B cell (primary cell): ENCODE results near the gene MYO16. TPM values are rescaled to one million over a fixed set of nuclear protein-coding genes. Genes with fewer than 3 reads are reported as not detected.

ENCODE experiments used
- ATAC-seq: fragments of 200-7000 bp; cut with Tn5 transposase; one replicate; pipeline ENCODE4 v1.10.0; 2021; ENCODE audit warnings: low read depth, mild to moderate bottlenecking, moderate number of reproducible peaks, moderate library complexity
- CTCF ChIA-PET: fragments of 350-600 bp; sonication (Branson Sonifier 250); formaldehyde crosslinking; loops from one replicate; lab custom pipeline; 2021; ENCODE audit warnings: antibody characterized with exemption, inconsistent platforms; lab: Charles Lee
- POLR2A ChIA-PET: fragments of 350-600 bp; sonication (Branson Sonifier 250); formaldehyde crosslinking; loops from one replicate; lab custom pipeline; 2021; ENCODE audit warnings: antibody characterized with exemption; lab: Charles Lee
- DNase-seq: peaks from one replicate; pipeline ENCODE4 v3.0.0; 2013
- H2AFZ ChIP-seq: 2 replicates; pipeline ENCODE4 v1.6.1; 2012; ENCODE audit warnings: mild to moderate bottlenecking, low read depth, low read length; ENCODE audit not compliant: insufficient read depth, poor library complexity, severe bottlenecking
- H3K27ac ChIP-seq, 2 donors: 1 replicate in 1 of 2; 2 replicates in 1 of 2; pipeline ENCODE4 v1.5.1; 2012 to 2013; ENCODE audit warnings: low read length in 2 of 2, mild to moderate bottlenecking in 2 of 2, moderate library complexity in 1 of 2
- H3K27me3 ChIP-seq, 4 experiments: fragments of 200-600 bp in 1 of 4; sonication (generic) in 1 of 4; replicated peaks in 1 of 4; 1 replicate in 2 of 4; 2 replicates in 2 of 4; pipeline versions ENCODE4 v1.6.1 to v1.7.0; 2013 to 2016; ENCODE audit warnings: low read length in 3 of 4, mild to moderate bottlenecking in 2 of 4, mixed read lengths in 1 of 4, moderate library complexity in 1 of 4; ENCODE audit not compliant: insufficient read depth in 4 of 4, control insufficient read depth in 3 of 4; ENCODE audit errors: control extremely low read depth in 1 of 4
- H3K36me3 ChIP-seq, 2 experiments: replicated peaks in 1 of 2; 1 replicate in 1 of 2; 2 replicates in 1 of 2; pipeline versions ENCODE4 v1.6.1 to v1.7.1; 2013; ENCODE audit warnings: low read length in 1 of 2; ENCODE audit not compliant: insufficient read depth in 2 of 2, control insufficient read depth in 1 of 2; ENCODE audit errors: control extremely low read depth in 1 of 2, extremely low read depth in 1 of 2
- H3K4me1 ChIP-seq, 2 donors: fragments of 200-600 bp in 1 of 2; sonication (generic) in 1 of 2; 1 replicate in 1 of 2; 2 replicates in 1 of 2; pipeline versions ENCODE4 v1.5.1 to v1.6.1; 2013 to 2017; ENCODE audit warnings: low read length in 2 of 2; ENCODE audit not compliant: control insufficient read depth in 2 of 2, insufficient read depth in 2 of 2
- H3K4me2 ChIP-seq: replicated peaks from 2 replicates; pipeline ENCODE3; 2012; ENCODE audit warnings: mild to moderate bottlenecking, low read depth, low read length; ENCODE audit not compliant: poor library complexity, severe bottlenecking
- H3K4me3 ChIP-seq, 5 experiments: fragments of 200-600 bp in 1 of 5; sonication (generic) in 1 of 5; 1 replicate in 3 of 5; 2 replicates in 2 of 5; pipeline versions ENCODE4 v1.5.1 to v1.7.0; 2011 to 2016; ENCODE audit warnings: low read length in 4 of 5, mild to moderate bottlenecking in 4 of 5, low read depth in 2 of 5, control low read depth in 1 of 5, moderate library complexity in 1 of 5; ENCODE audit not compliant: insufficient read depth in 1 of 5; ENCODE audit errors: control extremely low read depth in 1 of 5, extremely low read depth in 1 of 5
- H3K79me2 ChIP-seq: fragments of 200-600 bp; sonication (generic); one replicate; pipeline ENCODE4 v1.6.0; 2016; ENCODE audit warnings: low read length; ENCODE audit not compliant: control insufficient read depth, insufficient read depth
- H3K9ac ChIP-seq: fragments of 200-600 bp; sonication (generic); 2 replicates; pipeline ENCODE4 v1.6.1; 2017; ENCODE audit warnings: mild to moderate bottlenecking, low read length, moderate library complexity
- H3K9me3 ChIP-seq, 3 donors: one replicate each; pipeline versions ENCODE4 v1.6.1 to v1.7.1; 2013; ENCODE audit warnings: low read length in 2 of 3; ENCODE audit not compliant: control insufficient read depth in 2 of 3, insufficient read depth in 1 of 3; ENCODE audit errors: control extremely low read depth in 1 of 3
- H4K20me1 ChIP-seq: 2 replicates; pipeline ENCODE4 v1.6.0; 2012; ENCODE audit warnings: mild to moderate bottlenecking, low read length; ENCODE audit not compliant: insufficient read depth, control insufficient read depth, poor library complexity, severe bottlenecking
- H3K27ac Mint-ChIP-seq: one replicate; pipeline ENCODE4 v1.8.0; 2021; ENCODE audit warnings: mixed read lengths
- H3K27me3 Mint-ChIP-seq: one replicate; pipeline ENCODE4 v1.8.0; 2021; ENCODE audit warnings: mixed read lengths
- H3K4me1 Mint-ChIP-seq: one replicate; pipeline ENCODE4 v1.8.0; 2021; ENCODE audit warnings: mixed read lengths
- H3K4me3 Mint-ChIP-seq: one replicate; pipeline ENCODE4 v1.8.0; 2021; ENCODE audit warnings: mixed read lengths
- H3K9me3 Mint-ChIP-seq: one replicate; pipeline ENCODE4 v1.8.0; 2022; ENCODE audit warnings: mixed read lengths; ENCODE audit not compliant: insufficient read depth
- CTCF ChIP-seq: fragments of 200-600 bp; IDR thresholded peaks from one replicate; pipeline ENCODE4 v1.8.0; 2022; ENCODE audit warnings: antibody characterized with exemption, mild to moderate bottlenecking
- EZH2 ChIP-seq: IDR thresholded peaks from 2 replicates; pipeline ENCODE4 v1.6.1; 2012; ENCODE audit warnings: borderline replicate concordance, low read depth, mild to moderate bottlenecking, moderate library complexity, low read length; ENCODE audit not compliant: insufficient read depth, poor library complexity, severe bottlenecking
- WGBS: methylation state at CpG from one replicate; pipeline ENCODE4 v1.1.5; 2013; ENCODE audit warnings: missing lambda C conversion rate; ENCODE audit not compliant: insufficient coverage; 5-methylcytosine and 5-hydroxymethylcytosine counted together
- intact Hi-C: fragments of 100-400 bp; cut with micrococcal nuclease; formaldehyde crosslinking; loops from one replicate; pipeline ENCODE4 v1.10.0; 2022
- polyA plus RNA-seq: library from polyadenylated mRNA; depleted of rRNA; stranded (reverse); fragments of >200 nt; gene quantifications from 2 replicates; pipeline ENCODE4 v1.2.3, GENCODE V29; 2012
- total RNA-seq, 2 donors: library from RNA; stranded (reverse); fragments of 120-200 nt in 1 of 2; gene quantifications; 1 replicate in 1 of 2; 2 replicates in 1 of 2; pipeline versions ENCODE4 v1.2.3 to v1.2.4, GENCODE V29; 2013 to 2022

Gene MYO16
- total and polyA plus RNA-seq, 2 donors (not counting 1 experiment from before 2014, with no cell fraction given) = not detected

- H3K4me3 Mint-ChIP-seq = no peak overlapping the region
- intact Hi-C loops = no loop called here
- CTCF ChIA-PET = interaction anchor here (0.8 kb wide), 1 partner anchor 21 kb away, joined by 3 read pairs; no protein-coding TSS in a partner anchor
These were observed 310.7 kb downstream of the MYO16 start for GRCh38 chr13:108940121-108940520.

GRCh38 chr13:108943842-108944241 lies 314.4 kb downstream of the MYO16 start:
- no peak overlapping the region for H3K27ac Mint-ChIP-seq
- no peaks in the 10 kb centered on the region for H3K4me1 Mint-ChIP-seq
- H3K27me3 Mint-ChIP-seq = peaks cover 6% of the 10 kb centered on the region
- DNase-seq (no peak), ATAC-seq (no peak)
- no peaks in the 10 kb centered on the region for H3K9me3 Mint-ChIP-seq
- Histone ChIP-seq H3K27ac (no peak overlapping the region), H3K9me3 (no peaks in the 10 kb centered on the region), H3K27me3 (peaks cover 0 to 2% (median 0%) of the 10 kb centered on the region in 4 experiments), H2AFZ (no peak overlapping the region), H3K4me2 (no peak overlapping the region), H3K79me2 (no peaks in the 10 kb centered on the region), H4K20me1 (no peaks in the 10 kb centered on the region), H3K4me3 (no peak overlapping the region), H3K9ac (no peak overlapping the region), H3K4me1 (no peaks in the 10 kb centered on the region), H3K36me3 (no peaks in the 10 kb centered on the region)
- ChIA-PET CTCF (no interaction called here), POLR2A (no interaction called here)
- no peak overlapping the region for H3K4me3 Mint-ChIP-seq
- TF ChIP-seq CTCF (no peak), EZH2 (no peak)
- intact Hi-C loops = no loop called here
- 100% methylated on average over 3 of the region's 7 CpGs for WGBS

More at GRCh38 chr13:108940121-108940520, 310.7 kb downstream of the MYO16 start:
- H3K4me1 ChIP-seq = no peaks in the 10 kb centered on the region
- H4K20me1 ChIP-seq = no peaks in the 10 kb centered on the region
- H3K9me3 ChIP-seq = peaks cover 0 to 6% (median 0%) of the 10 kb centered on the region in 3 donors
- WGBS = no CpG with 5 or more reads among the region's 2 CpGs
- no peak overlapping the region for H3K4me2 ChIP-seq
- H3K79me2 ChIP-seq = no peaks in the 10 kb centered on the region
- no peak for TF ChIP-seq EZH2
- TF ChIP-seq CTCF = no peak
- H3K9ac ChIP-seq = no peak overlapping the region
- H3K27me3 ChIP-seq = peaks cover 0 to 6% (median 0%) of the 10 kb centered on the region in 4 experiments
- H3K27me3 Mint-ChIP-seq = peaks cover 15% of the 10 kb centered on the region
- POLR2A ChIA-PET = no interaction called here
- H3K36me3 ChIP-seq = no peaks in the 10 kb centered on the region
- no peak overlapping the region for H3K4me3 ChIP-seq
- H3K27ac Mint-ChIP-seq = no peak overlapping the region
- no peak overlapping the region for H2AFZ ChIP-seq
- no peak for DNase-seq
- H3K27ac ChIP-seq = no peak overlapping the region
- H3K4me1 Mint-ChIP-seq = no peaks in the 10 kb centered on the region
- ATAC-seq = no peak
- peaks cover 4% of the 10 kb centered on the region for H3K9me3 Mint-ChIP-seq
